CD4-positive, alpha-beta T cell (primary cell): ENCODE measurements around the gene PRRC2B. TPM values are rescaled to one million over a fixed set of nuclear protein-coding genes. Genes with fewer than 3 reads are reported as not detected.

Experiments
- ATAC-seq: fragments of 200-7000 bp; cut with Tn5 transposase; one replicate; pipeline ENCODE4 v1.10.0; 2022; ENCODE audit warnings: mild to moderate bottlenecking; ENCODE audit not compliant: poor library complexity
- CTCF ChIA-PET: fragments of 350-600 bp; sonication (Branson Sonifier 250); formaldehyde crosslinking; loops from one replicate; lab custom pipeline; 2021; ENCODE audit warnings: antibody characterized with exemption, inconsistent platforms; lab: Charles Lee
- POLR2A ChIA-PET: fragments of 350-600 bp; sonication (Branson Sonifier 250); formaldehyde crosslinking; loops from one replicate; lab custom pipeline; 2021; ENCODE audit warnings: antibody characterized with exemption, inconsistent platforms; lab: Charles Lee
- DNase-seq, 14 experiments: peaks; one replicate each; pipeline ENCODE4 v3.0.0-alpha.2; 2013 to 2020; ENCODE audit warnings: mixed read lengths in 2 of 14
- H3K27ac ChIP-seq, 2 donors: one replicate each; pipeline versions ENCODE4 v1.5.1 to v1.7.0; 2013; ENCODE audit warnings: low read length in 2 of 2, low read depth in 1 of 2, mild to moderate bottlenecking in 1 of 2
- H3K27me3 ChIP-seq, 2 experiments: 1 replicate in 1 of 2; 2 replicates in 1 of 2; pipeline versions ENCODE4 v1.6.1 to v1.7.0; 2013; ENCODE audit warnings: low read length in 2 of 2, control low read depth in 1 of 2, mild to moderate bottlenecking in 1 of 2, moderate library complexity in 1 of 2; ENCODE audit not compliant: insufficient read depth in 2 of 2, control insufficient read depth in 1 of 2
- H3K36me3 ChIP-seq: one replicate; pipeline ENCODE4 v1.6.1; 2013; ENCODE audit warnings: low read length, control low read depth; ENCODE audit not compliant: insufficient read depth
- H3K4me1 ChIP-seq: one replicate; pipeline ENCODE4 v1.6.1; 2013; ENCODE audit warnings: low read length, control low read depth; ENCODE audit not compliant: insufficient read depth
- H3K4me3 ChIP-seq: one replicate; pipeline ENCODE4 v1.5.1; 2013; ENCODE audit warnings: mild to moderate bottlenecking, low read length, moderate library complexity
- H3K9me3 ChIP-seq, 2 experiments: 1 replicate in 1 of 2; 2 replicates in 1 of 2; pipeline versions ENCODE4 v1.6.1 to v1.7.0; 2013; ENCODE audit warnings: low read length in 2 of 2, mild to moderate bottlenecking in 2 of 2, control low read depth in 1 of 2, moderate library complexity in 1 of 2; ENCODE audit not compliant: control insufficient read depth in 1 of 2, insufficient read depth in 1 of 2
- H3K27ac Mint-ChIP-seq: one replicate; pipeline ENCODE4 v1.8.0; 2020; ENCODE audit warnings: mixed read lengths
- H3K27me3 Mint-ChIP-seq: one replicate; pipeline ENCODE4 v1.8.0; 2021; ENCODE audit warnings: mixed read lengths
- H3K36me3 Mint-ChIP-seq: one replicate; pipeline ENCODE4 v1.8.0; 2021; ENCODE audit warnings: low read depth, mixed read lengths
- H3K4me1 Mint-ChIP-seq: one replicate; pipeline ENCODE4 v1.8.0; 2021; ENCODE audit warnings: low read depth, mixed read lengths
- H3K4me3 Mint-ChIP-seq: one replicate; pipeline ENCODE4 v1.8.0; 2020; ENCODE audit warnings: mild to moderate bottlenecking, mixed read lengths
- H3K9me3 Mint-ChIP-seq: one replicate; pipeline ENCODE4 v1.8.0; 2020; ENCODE audit warnings: mixed read lengths
- intact Hi-C, 2 experiments: fragments of 100-400 bp; cut with DNase I in 1 of 2; cut with micrococcal nuclease in 1 of 2; formaldehyde crosslinking; loops; one replicate each; pipeline versions ENCODE4 v1.15.1 to v1.9.0; 2023 to 2025; cut with DNase I, micrococcal nuclease
- total RNA-seq, 174 experiments: library from RNA in 2 of 174; stranded (reverse) in 2 of 174; gene quantifications; one replicate each; pipeline ENCODE4 v1.2.3 and lab custom pipeline; 2021 to 2026
- TF ChIP-seq, protein P1 (sequence below): fragments of 200-600 bp; IDR thresholded peaks from one replicate; pipeline ENCODE4 v1.8.0; 2022; ENCODE audit warnings: antibody characterized with exemption, mild to moderate bottlenecking

Gene PRRC2B
- total RNA-seq, 2 experiments from 2014 or later = 256 to 268 TPM

DNA sequence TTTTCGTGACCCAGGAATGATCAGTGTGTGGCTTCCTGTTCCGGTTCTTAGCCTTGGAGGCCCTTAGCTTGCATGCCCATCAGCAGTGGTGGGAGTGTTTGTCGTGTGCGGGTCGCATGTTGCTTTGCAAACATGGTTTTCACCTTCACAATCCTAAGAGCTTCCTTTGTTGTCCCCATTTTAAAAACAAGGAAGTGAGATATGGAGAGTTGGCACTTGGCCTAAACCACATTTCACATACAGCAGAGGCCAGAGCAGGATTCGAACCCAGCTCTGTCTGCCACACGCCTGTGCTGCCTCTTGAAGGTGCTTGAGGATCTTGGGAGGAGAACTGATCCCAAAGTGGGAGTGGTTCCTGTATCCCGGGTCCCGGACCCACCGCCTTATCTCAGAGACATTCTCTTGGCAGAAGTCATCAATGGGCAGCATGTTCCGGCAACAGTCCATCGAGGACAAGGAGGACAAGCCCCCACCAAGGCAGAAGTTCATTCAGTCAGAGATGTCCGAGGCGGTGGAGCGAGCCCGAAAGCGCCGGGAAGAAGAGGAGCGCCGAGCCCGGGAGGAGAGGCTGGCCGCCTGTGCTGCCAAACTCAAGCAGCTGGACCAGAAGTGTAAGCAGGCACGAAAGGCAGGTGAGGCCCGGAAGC lies 70.6 kb downstream of the PRRC2B start:
- Histone ChIP-seq H3K4me3 (no peak overlapping the region), H3K36me3 (peaks cover 88% of the 10 kb centered on the region), H3K4me1 (no peaks in the 10 kb centered on the region), H3K9me3 (no peaks in the 10 kb centered on the region), H3K27ac (no peak overlapping the region), H3K27me3 (no peaks in the 10 kb centered on the region)
- TF ChIP-seq, protein P1, sequence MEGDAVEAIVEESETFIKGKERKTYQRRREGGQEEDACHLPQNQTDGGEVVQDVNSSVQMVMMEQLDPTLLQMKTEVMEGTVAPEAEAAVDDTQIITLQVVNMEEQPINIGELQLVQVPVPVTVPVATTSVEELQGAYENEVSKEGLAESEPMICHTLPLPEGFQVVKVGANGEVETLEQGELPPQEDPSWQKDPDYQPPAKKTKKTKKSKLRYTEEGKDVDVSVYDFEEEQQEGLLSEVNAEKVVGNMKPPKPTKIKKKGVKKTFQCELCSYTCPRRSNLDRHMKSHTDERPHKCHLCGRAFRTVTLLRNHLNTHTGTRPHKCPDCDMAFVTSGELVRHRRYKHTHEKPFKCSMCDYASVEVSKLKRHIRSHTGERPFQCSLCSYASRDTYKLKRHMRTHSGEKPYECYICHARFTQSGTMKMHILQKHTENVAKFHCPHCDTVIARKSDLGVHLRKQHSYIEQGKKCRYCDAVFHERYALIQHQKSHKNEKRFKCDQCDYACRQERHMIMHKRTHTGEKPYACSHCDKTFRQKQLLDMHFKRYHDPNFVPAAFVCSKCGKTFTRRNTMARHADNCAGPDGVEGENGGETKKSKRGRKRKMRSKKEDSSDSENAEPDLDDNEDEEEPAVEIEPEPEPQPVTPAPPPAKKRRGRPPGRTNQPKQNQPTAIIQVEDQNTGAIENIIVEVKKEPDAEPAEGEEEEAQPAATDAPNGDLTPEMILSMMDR = no peak
- intact Hi-C loops = no loop called here
- DNase-seq = no peak
- ATAC-seq = no peak
- POLR2A ChIA-PET = interaction anchor here (0.6 kb wide), 2 partner anchors 91 to 244 kb away, joined by 3 read pairs; no protein-coding TSS in a partner anchor
- Mint-ChIP-seq H3K4me1 (peaks cover 12% of the 10 kb centered on the region), H3K4me3 (no peak overlapping the region), H3K27ac (peak overlapping the region; percentile 14), H3K27me3 (no peaks in the 10 kb centered on the region), H3K9me3 (no peaks in the 10 kb centered on the region), H3K36me3 (peaks cover 94% of the 10 kb centered on the region)
- CTCF ChIA-PET = no interaction called here

DNA sequence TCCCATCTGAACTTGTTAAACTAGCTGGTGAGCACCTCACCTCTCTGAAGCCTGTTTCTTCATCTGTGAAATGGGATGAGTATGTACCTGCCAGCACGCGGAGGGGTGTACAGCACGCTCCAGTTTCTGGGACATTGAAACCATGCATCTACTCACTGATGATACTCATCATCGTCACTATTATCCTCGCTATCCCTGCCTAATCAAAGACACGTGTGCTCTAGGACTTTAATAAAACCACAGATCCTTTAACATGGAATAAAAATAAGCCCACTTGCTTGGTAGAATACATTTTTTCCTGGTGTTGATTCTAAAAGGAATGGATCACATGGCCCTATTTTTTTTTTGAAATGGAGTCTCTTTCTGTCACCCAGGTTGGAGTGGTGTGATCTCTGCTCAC lies 71.5 kb downstream of the PRRC2B start:
- no peaks in the 10 kb centered on the region for H3K9me3 ChIP-seq
- no peaks in the 10 kb centered on the region for H3K4me1 ChIP-seq
- H3K27me3 Mint-ChIP-seq = no peaks in the 10 kb centered on the region
- H3K27ac ChIP-seq = no peak overlapping the region
- no peak overlapping the region for H3K4me3 ChIP-seq
- H3K4me3 Mint-ChIP-seq = no peak overlapping the region
- peaks cover 88% of the 10 kb centered on the region for H3K36me3 ChIP-seq
- POLR2A ChIA-PET = no interaction called here
- TF ChIP-seq, protein P1 = no peak
- peaks cover 16% of the 10 kb centered on the region for H3K4me1 Mint-ChIP-seq
- H3K9me3 Mint-ChIP-seq = no peaks in the 10 kb centered on the region
- peak overlapping the region; percentile 49 for H3K27ac Mint-ChIP-seq
- no peaks in the 10 kb centered on the region for H3K27me3 ChIP-seq
- ATAC-seq (no peak), DNase-seq (no peak)
- intact Hi-C loops = no loop called here
- peaks cover 94% of the 10 kb centered on the region for H3K36me3 Mint-ChIP-seq
- CTCF ChIA-PET = no interaction called here

GRCh38 chr9:131467214-131467935 lies 73.5 kb downstream of the PRRC2B start:
- TF ChIP-seq, protein P1 = no peak
- peaks cover 94% of the 10 kb centered on the region for H3K36me3 Mint-ChIP-seq
- no peak for ATAC-seq
- intact Hi-C loops = no loop called here
- no peaks in the 10 kb centered on the region for H3K27me3 Mint-ChIP-seq
- H3K4me1 ChIP-seq = no peaks in the 10 kb centered on the region
- no peak overlapping the region for H3K4me3 Mint-ChIP-seq
- H3K9me3 ChIP-seq = no peaks in the 10 kb centered on the region
- H3K4me3 ChIP-seq = no peak overlapping the region
- peak overlapping the region; percentile 30 for H3K27ac Mint-ChIP-seq
- CTCF ChIA-PET = no interaction called here
- peaks cover 90% of the 10 kb centered on the region for H3K36me3 ChIP-seq
- no peak overlapping the region for H3K27ac ChIP-seq
- H3K27me3 ChIP-seq = no peaks in the 10 kb centered on the region
- peaks cover 9% of the 10 kb centered on the region for H3K4me1 Mint-ChIP-seq
- peak in 2 of 14 experiments; percentile 23 to 32 for DNase-seq
- POLR2A ChIA-PET = interaction anchor here (0.6 kb wide), 1 partner anchor 12 kb away, joined by 4 read pairs; no protein-coding TSS in a partner anchor
- H3K9me3 Mint-ChIP-seq = no peaks in the 10 kb centered on the region
